GM19023 (cell line): ENCODE measurements around the gene TIMM17A.

Source experiments
- ATAC-seq: cut with Tn5 transposase; IDR thresholded peaks from one replicate; pipeline ENCODE4 v1.9.1; 2021; ENCODE audit warnings: mild to moderate bottlenecking, moderate library complexity; ENCODE audit not compliant: unreplicated experiment

The TIMM17A gene

DNA sequence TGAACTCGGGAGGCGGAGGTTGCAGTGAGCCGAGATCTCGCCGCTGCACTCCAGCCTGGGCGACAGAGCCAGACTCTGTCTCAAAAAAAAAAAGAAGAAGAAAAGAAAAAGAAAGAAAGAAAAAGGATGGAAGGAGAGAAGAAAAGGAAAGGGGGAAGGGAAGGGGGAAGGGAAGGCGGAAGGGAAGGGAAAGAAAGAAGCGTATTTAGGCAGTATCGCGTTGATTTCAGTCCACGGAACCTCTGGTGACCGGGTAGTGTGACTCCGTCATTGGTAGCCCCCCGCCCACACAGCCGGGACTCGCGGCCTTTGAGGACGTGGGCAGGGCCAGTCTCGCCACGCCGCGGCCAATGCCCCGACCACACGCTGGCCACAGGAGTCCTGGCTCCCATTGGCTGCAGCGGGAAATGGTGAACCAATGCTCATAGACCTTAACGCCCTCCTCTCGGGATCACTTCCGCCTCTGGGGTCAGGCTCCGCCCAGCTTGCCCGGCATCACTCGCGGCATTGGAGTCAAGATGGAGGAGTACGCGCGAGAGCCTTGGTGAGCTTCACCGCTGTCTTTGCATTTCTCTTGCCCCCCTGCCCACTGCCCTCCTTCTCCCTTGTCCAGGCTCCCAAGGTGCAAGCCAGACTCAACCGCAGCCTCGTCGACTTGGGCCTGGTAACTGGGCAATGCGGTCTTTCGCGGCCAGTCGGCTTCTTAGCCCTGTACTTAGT is at the start of gene TIMM17A:
TSS of gene TIMM17A (plus strand) at position 495 of the 720 bp plus-strand sequence. CDS start at position 519, 24 bp downstream.
- ATAC-seq: peak; percentile 100

DNA sequence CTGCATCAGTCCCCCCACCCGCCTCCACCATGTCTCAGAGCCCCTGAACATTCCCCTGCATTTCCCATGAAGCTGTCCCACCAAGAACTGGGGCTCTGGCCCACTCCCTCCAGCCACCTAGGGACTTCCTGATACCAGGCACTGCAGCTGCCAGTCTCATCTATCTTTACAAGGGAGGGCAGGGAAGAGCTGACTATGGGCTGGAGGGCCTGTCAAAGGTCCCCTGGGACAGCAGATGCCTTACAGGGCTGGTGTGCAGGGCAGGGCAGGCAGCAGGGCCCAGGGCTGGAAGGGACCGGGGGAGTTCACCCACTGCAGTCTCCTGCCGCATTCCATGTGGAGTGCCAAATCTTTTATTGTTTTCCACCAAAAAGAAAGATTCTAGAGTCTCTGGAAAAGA is 49.0 kb upstream of the TIMM17A start:
- no peak for ATAC-seq

GRCh38 chr1:201907621-201908020 is 47.7 kb upstream of the TIMM17A start:
- no peak for ATAC-seq

- no peak for ATAC-seq
These were observed 43.3 kb upstream of the TIMM17A start for GRCh38 chr1:201911826-201912571.

DNA sequence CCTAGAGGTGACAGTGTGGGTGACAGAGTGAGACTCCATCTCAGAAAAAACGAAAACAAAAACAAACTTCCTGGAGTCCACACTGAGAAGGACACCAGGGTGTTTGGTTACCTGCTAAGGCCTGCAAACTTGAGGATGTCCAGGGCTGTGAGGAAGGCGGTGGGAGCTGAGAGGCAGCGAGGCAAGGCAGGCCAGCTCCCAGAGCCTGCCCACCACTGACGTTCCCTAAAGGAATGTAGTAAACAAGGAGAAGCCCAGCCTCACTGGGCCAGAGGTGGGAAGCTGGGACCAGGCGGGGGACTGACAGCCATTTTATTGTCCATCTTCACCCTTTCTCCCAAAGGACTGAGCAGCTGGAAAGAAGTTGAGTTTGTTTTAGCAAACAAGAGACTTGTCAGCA is 42.5 kb upstream of the TIMM17A start:
- ATAC-seq: no peak

DNA sequence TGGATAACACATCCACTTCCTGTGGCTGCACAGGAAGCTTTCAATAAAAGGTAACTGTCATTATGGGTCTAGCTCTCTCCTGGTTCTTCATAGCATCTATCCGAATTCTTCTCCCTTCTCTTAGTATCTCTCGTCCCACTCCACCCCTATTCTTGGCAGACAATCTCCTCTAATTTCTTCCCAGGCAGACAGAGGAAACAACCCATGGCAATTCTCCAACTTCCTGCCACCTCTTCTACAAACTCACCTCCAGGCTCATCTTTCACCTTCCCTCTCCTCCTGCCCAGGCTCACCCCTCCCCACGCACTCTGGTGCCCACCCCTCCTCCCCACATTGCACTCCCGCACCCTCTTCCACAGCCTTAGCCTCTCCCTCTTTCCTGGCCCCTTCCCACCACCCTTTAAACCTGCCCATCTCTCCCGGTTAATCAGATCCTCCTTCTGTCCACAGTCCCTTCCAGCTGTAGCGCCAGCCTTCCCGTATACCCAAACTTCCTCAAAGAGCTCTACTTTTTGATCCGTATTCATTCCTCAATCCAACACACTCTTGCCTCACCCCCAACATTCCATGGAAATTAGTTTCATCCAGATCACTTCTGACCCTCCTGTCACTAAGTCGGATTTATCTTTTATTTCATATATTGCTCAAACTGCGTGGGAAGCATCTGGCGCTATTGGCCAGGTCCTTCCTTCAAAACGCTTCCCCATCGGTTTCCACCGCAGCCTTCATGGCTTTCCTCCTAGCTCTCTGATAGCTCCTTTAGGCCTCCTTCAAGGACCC is 40.7 kb upstream of the TIMM17A start:
- ATAC-seq: no peak

DNA sequence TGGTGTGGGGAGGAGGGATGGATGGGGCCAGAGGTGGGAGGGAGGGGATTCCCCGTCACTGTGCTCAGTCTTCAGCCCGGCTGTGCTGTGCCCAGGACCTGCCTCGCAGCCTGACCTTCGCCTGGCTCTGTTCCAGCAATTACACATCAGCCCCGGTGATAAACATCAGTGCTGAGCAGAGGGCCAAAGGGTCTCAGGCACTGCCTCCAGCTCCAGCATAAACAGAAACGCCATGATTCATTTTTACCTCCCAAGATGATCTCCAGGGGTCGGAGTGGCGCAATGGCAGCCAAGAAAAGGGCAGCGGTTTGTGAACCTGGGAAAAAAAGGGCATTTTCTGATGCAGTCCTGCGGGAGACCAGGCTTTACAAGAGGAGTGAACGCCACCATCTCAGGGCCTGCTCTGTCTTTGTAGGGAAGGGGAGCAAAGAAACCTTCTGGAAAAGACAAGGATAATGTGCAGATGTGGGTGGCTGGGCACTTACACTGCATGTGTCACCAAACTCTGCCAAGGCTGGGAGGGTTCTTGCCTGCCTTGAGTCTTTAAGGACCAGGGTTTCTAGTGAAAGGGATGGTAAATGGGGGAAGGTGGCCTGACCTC is 38.6 kb upstream of the TIMM17A start:
- no peak for ATAC-seq

DNA sequence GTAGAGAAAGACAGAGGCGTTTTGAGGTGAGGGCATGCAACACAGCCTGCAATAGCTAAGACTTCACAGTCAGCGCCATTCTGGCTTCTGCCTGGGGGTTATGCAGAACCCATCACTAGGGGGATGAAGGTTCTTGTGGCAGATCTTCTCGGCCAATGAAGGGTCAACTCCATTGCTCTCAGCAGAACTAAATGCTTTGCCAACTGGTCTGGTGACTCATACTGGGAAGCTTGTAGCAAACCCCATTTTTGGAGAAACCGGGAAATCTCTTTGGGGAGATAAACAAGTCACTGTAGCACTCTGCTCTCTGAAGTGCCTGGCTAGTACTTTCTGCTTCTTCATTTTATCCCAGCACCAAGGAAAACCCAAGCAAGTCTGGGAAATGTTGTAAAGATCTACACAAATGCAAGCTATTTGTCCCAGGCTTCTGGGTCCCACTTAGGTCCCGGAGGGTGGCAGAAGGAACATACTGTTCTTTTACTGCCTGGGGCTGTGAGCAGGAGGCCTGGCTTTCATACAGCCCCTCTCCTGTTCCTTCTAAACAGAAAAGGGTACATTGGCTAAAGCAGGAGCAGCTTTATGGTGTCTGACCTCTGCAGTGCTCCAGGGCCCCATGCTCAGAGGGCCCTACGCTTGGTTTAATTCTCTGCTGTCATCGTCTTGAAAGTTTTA is 37.8 kb upstream of the TIMM17A start:
- no peak for ATAC-seq

DNA sequence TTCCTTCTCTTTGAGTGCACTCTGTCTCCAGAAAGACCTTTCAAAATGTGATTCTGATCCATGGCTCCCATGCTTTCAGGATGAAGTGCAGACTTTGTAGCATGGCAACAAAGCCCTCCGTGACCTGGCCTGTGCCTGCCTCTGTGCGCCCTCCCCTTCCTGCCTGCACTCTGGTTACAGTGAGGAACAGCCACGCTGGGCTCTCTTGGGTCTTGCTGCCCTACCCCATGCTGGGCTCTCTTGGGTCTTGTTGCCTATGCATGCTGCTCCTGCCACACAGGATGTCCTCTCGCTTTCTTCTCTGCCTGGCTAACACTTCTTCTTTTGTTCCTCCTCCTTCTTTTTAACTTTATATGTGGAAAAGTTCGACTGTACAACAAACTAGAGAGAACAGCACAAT is 37.0 kb upstream of the TIMM17A start:
- no peak for ATAC-seq

DNA sequence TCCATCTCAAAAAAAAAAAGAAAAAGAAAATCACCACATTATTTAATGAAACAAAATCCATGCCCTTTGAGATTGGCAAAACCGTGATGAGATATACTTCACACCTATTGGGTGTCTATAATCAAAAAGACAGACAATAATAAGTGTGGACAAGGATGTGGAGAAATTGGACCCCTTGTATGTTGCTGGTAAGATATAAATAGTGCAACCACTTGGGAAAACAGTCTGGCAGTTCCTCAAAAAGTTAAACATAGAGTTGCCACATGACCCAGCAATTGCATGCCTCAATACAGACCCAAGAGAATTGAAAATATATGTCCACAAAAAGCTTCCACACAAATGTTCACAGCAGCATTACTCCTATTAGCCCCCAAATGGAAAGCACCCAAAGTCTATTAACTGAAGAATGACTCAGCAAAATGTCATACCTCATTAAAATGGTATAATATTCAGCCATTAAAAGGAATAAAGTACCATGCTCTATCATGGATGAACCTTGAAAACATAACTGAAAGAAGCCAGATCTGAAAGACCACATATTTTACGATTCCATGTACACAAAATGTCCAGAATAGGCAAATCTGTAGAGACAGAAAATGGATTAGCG is 33.2 kb upstream of the TIMM17A start:
- no peak for ATAC-seq

- no peak for ATAC-seq
These were observed 30.1 kb upstream of the TIMM17A start for GRCh38 chr1:201925301-201925567.

- ATAC-seq: no peak
These were observed 29.2 kb upstream of the TIMM17A start for GRCh38 chr1:201925981-201926645.

GRCh38 chr1:201928266-201928665 is 27.0 kb upstream of the TIMM17A start:
- ATAC-seq: no peak

DNA sequence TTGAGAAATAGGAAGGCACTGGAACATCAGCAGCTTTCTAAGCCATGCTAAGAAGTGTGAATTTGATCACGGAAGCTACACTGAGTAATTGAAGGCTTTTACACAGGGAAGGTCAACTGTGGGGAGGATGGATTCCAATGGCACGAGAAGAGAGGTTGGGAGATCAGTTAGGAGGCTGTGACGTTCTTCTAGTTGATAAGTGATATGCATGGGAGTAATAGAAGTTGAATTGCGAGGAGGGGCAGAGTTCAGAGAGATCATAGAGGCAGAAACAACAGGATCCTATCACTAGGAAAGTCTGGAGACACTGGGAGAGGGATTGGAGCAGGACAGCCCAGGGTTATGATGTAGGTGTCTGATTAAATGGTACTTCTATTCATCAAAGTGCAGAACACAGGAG is 25.2 kb upstream of the TIMM17A start:
- ATAC-seq: no peak

DNA sequence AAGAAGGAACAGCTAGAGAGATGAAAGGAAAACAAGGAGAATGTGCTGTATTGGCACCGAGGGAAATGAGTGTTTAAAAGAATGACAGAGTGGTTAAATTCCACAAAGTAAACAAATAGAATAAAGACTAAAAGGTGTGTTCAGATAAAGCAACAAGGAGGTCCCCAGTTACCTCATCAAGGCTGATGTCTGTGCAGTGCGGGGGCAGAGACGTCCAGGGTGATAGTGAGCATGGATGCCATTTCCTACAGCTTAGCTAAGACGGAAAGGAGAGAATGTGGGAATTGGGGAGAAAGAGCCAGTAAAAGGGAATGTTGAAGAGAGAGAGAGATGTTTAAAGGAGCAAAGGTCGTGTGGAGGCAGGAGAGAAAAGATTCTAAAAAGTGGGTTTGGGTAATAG is 24.5 kb upstream of the TIMM17A start:
- no peak for ATAC-seq

GRCh38 chr1:201933840-201934430 is 21.4 kb upstream of the TIMM17A start:
- ATAC-seq: no peak

GRCh38 chr1:201937624-201938213 is 17.6 kb upstream of the TIMM17A start:
- no peak for ATAC-seq

DNA sequence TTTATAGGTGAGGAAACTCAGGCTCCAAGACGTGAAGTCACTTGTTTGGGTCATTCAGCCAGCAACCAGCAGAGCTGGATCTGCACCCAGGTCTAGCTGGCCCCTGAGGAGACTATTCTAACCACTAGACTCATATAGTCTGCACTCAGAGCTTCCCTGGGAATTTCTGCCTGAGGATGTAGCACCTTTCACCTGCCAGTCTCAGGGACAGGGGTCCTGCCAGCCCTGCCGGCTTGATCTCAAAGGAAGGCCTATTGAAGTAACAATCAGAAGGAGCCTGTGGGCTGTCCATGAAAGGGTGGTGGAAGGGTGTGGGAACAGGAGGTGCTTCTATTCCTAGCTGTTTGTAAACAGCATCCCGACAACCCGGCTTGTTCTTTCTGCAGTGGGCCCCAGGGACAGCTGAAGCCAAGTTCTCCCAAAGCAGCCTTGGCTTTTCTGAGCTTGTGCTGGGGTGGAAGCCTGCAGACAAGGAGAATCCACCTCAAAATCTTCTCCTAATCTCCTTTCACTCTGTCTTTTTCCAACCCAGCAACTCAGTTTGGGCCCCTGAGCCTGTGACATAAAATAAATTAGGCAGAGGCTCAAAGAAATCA is 16.8 kb upstream of the TIMM17A start:
- ATAC-seq: no peak

DNA sequence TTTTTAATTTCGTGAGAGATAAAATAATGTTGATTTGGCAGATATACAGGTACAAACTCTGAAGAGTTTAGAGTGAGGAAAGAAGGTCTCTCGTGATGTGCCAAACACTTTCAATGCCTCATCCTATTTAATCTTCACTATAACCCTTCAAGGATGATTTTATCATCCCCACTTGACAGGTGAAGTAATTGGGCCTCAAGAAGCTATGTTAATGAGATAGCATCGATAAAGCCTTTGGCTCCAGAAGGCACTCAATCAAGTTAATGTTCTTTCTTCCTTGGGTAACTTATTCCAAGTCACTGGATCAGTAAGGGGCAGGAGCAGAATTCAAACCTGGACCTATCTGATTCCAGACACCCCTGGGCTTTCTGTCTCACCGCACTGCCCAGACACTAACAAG is 16.2 kb upstream of the TIMM17A start:
- no peak for ATAC-seq
